GM12801 (cell line): ENCODE measurements around the gene CDC20.

Source experiments
- CTCF ChIP-seq: IDR thresholded peaks from one replicate; pipeline ENCODE4 v1.5.1; 2011; ENCODE audit warnings: control low read depth; ENCODE audit not compliant: insufficient read length; ENCODE audit errors: extremely low read depth

The CDC20 gene

GRCh38 chr1:43315481-43315880 lies 43.3 kb upstream of the CDC20 start:
- TF ChIP-seq CTCF, result no peak

GRCh38 chr1:43315963-43316737 lies 42.6 kb upstream of the CDC20 start:
- no peak for TF ChIP-seq CTCF

GRCh38 chr1:43316738-43317520 lies 41.9 kb upstream of the CDC20 start:
- no peak for TF ChIP-seq CTCF

GRCh38 chr1:43317817-43318471 lies 40.8 kb upstream of the CDC20 start:
- TF ChIP-seq CTCF, result no peak

- no peak for TF ChIP-seq CTCF
These were observed 40.0 kb upstream of the CDC20 start for GRCh38 chr1:43318831-43319230.

GRCh38 chr1:43319288-43319687 lies 39.5 kb upstream of the CDC20 start:
- no peak for TF ChIP-seq CTCF

- TF ChIP-seq CTCF, result no peak
These were observed 39.0 kb upstream of the CDC20 start for GRCh38 chr1:43319766-43320165.
